Activated CD4-positive, alpha-beta T cell treated with anti-CD3 and anti-CD28 coated beads, Interleukin-2, Interleukin-4, amounts not matched to agents 100 ng/mL and 50 ng/mL, durations not matched to agents 16 hours and 8 hours (primary cell): ENCODE data around the gene TARDBP.
"Not testable (repeated sequence)": the region's sequence is repeated elsewhere in the genome, so short reads cannot be mapped to it uniquely, and the experiment has no call there.

ENCODE experiments used
- DNase-seq: peaks from one replicate; pipeline ENCODE4 v3.0.0-alpha.2; 2020; ENCODE audit warnings: low spot score

TARDBP gene

DNA sequence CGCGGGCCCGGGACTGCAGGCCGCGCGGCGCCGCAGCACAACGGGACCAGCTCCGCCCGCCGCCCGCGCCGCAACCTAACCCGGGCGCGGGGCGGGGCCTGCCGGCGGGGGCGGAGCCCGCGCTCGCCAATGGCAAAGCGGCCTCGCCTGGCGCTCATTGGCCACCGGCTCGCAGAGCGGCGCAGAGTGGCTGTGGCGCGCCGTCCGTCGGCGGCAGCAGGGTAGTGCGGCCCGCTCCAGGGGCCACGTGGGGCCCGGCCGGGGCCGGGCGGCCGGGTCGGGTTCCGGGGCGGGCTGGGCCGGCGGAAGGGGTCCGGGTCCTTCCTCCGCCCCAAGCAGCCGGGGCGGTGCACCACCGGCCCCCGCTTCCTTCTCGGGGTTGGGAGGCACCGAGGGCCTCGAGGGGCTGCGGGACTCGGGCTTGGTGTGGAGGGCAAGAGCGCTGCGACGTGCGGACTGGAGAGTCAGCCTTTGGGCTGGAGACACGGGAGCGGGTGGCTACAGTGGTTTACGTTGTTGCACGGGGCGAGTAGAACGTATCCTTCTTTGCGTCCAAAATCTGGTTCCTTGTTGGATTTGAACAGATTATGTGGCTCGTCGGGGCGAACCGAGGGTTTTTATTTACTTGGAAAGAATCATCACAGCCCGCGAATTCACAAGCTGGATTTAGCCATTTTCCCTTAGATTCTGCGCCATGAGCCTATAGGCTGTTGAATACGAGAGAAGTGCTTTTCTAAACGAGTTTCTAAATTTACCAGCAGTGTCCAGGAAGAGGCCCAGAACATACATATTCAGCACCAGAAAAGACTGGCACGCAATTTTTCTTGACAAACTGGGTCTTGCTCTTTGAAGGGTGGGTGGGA is 47.7 kb downstream of the TARDBP start, which contains the start of gene SRM:
TSS of gene SRM (minus strand) at position 51 of the 863 bp plus-strand sequence. CDS start 75 bp downstream, outside the sequence.
- peak; percentile 94 for DNase-seq

DNA sequence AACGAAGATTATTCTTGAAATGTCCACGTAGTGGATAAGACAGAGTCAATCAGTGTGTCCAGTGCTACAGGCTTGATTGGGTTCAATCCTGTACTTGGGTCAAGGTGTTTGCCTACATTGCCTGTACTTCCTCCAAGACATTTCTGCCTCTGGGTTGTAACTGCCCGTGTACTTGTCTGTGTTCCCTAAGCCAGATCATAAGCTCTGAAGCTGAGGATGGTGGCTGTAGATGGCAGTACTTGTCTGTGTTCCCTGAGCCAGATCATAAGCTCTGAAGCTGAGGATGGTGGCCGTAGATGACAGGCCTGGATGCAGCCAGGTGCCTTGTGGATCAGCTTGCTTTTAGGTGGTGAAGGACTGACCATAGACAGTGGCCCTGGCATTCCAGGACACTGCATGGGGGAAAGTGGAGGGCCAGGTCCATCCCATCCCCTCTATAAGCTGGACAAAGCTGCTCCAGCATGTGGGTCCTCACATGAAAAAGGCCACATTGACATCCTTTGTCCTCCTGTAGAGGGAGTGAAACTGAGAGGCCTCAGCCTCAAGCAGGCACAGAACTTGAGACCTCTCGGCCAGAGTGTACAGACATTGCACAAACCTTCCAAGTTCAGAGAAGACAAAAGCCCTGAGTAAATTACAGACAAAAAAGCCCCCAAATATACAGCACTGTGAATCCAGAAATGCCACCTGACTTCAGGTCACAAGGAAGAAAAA is 49.4 kb downstream of the TARDBP start:
- no peak for DNase-seq

DNA sequence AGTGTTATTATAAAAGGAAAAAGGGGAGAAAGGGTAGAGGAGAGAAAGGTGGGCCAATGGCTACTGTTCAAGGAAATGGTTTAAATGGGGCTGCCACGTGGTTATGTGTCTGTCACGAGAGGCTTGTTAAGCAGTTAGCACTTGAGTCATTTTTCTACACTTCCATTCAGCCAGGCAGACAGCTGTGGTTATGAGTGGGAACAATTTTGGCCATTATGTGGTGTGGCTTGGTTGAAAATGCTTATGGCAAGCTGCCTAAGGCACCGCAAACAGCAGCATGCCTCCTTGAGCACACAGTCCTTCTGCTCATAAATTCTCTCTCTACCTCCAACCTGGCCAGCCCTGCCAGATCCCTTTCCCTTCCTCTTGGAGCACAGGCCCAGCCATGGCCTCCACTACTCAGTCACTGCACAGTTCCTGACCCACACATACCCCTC is 50.5 kb downstream of the TARDBP start:
- peak; percentile 86 for DNase-seq

DNA sequence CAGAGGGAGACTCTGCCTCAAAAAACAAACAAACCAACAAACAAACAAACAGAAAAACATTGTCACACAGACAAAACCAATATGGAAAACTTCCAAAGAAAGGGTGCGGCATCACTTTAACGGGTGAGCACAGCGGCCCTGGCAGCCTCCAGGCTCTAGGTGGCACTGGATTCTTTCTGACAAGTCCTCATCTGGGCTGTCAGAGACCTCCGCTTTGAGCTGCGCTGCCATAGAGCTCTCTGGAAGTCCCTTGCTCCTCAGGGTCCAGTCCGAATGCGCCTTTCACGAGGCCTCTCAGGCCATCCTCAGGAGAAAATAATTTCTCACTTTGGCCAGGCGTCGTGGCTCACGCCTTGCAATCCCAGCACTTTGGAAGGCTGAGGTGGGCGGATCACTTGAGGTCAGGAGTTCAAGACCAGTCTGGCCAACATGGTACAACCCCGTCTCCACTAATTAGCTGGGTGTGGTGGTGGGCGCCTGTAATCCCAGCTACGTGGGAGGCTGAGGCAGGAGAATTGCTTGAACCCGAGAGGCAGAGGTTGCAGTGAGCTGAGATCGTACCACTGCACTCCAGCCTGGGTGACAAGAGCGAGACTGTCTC is 51.6 kb downstream of the TARDBP start:
- not testable (repeated sequence) for DNase-seq

DNA sequence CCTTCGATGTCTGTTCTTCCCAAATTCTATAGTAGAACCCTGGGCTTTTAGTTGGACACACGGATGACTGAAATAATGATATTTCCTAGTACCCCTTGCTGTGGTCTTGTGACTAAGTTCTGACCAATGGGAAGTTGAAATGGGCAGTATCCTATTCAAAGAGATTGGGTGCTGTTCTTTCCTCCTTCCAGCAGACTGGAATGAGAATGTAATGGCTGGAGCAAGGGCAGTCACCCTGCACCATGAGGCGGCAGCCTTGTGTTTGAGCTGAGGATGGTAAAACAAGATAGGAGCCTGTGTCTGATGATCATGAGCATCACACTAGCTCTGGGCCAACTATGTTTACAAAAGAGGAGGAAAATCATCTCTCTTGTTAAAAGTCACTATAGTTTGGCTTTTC is 52.5 kb downstream of the TARDBP start:
- DNase-seq: no peak

DNA sequence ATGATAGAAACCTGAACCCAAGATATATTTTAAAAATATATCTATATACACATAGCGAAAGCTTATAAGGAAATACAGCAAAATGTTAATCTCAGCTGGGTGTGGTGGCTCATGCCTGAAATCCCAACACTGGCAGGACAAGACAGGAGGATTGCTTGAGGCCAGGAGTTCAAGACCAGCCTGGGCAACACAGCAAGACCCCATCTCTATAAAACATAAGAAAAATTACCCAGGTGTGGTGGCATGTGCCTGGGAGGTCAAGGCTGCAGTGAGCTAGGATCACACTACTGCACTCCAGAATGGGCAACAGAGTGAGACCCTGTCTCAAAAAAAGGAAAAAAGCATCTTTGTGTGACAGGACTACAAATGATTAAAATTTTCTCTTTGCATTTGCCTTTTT is 53.3 kb downstream of the TARDBP start:
- DNase-seq: no peak

DNA sequence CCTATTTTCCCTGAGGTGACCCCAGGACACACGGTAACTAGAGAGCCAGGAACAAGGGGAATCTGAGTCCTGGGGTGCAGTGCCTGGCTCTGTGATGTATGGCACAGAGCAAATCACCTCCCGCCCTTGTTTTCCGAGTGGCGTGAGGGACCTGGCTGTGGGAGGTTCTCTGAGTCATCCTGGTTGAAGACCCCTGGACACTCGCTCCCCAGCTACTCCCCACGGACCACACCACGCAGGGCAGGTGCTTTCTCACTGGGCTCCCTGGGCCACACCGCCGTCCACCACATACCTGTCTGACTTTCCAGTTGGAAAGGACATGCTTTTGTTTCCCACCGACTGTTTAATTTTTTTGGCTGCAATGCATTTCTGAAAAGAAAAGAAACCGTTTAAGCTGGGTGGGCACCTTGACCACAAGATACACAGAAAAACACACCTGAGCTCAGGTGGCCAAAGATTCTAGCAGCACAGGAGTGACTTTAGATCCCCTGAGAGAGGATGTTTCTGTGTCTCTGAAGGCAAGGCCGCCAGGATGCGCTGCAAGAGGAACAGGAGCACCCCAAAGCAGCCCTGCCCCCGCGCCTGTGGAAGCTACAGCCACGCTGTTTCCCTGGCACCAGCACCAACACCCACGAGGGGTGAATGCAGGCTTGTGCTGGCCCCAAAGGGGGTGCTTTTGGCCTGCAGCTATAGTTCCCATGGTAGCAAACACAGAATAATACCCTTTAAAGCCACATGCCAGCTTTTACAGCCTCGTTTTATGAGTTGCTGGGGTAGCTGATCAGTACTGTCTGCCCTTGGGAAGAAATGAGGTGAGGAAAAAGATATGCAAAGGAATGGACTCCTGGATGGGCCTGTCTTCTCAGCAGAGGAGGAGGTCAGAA is 55.5 kb downstream of the TARDBP start:
- no peak for DNase-seq

DNA sequence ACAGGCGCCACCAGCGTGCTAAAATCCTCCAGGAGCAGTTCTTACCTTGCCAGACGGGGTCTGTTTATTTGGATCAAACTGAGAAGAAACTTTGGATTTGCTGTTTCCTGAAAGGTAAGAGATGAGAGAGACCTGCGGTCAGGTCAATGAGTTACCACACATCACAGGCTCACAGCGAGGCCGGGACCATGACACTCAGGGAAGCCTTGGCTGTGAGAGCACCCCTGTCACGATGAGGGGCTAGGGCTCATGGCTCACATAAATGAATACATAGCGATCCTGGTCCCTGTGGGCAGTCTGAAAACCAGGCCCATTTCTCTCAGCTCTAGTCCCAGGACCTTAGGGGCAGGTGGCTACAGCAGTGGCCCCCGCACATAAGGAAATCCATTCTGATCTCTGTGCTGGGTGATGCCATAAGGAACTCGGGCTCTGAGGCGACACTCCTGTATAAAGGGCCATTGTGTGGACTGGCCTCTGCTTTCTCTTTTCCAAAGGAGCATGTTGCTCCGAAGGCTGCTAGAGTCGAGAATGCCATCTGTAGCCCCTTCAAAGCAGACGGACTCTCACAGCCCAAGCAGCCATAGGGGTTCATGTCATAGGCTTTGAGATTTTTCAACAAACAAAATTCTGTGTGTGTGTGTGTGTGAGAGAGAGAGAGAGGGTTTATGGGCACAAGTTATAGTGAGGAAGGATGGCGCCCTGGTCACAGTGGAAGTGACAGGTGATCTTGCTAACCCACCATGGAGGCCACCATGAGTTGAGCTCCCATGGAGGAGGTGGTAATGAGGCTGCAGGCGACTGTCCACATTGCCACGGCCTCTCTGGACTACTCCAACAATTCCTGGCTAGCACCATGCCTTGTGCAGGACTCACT is 56.4 kb downstream of the TARDBP start:
- no peak for DNase-seq

DNA sequence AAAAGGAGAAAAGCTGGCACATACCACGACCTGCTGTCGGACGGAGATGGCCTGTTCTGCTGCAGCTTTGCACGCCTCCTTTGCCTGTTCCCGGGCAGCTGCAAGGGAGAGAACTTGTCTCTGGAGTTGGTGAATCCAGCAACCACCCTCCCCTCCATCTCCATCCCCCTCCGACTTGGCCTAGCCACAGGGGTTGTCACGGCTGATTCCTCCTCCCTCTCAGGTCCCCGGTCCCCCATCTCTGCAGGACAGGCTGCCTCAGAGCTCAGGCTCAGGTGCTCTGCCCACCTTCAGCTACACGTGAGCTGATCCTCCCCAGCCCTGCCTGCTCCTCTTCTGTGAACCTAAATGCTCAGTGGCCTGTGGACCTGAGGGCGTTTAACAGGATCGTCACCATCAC is 58.4 kb downstream of the TARDBP start:
- no peak for DNase-seq

DNA sequence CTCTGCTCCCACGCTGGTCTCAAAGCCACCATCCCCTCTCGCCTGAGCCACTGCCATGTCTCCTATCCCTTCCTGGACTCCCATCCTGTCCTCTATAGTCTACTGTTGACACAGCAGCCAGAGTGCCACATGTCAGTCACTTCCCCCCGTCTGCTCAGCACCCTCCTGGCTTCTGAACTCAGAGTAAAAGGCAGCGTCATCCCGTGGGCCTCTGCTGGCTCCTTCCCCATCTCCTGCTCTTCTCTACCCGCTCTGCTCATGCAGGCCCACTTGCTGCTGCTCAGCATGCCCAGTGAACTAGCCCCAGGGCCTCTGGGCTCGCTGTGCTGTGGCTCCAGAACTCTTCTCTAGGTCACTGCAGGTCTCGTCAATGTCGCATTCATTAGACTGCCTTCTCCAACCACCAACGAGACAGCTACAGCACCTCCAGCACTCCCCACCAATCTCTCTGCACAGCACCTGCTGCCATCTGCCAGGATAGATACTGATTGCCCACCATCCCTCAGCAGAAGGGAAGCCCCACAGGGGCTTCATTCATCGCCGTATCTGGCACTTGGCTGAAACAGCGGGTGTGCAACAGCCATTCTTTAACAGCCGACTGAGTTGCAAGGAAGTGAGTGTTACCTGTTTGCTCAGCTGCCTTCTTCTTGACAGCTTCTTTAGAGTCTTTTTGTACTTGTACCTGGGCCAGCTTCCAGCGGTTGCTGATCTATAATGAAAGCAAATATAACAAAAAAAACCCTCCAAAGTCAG is 59.2 kb downstream of the TARDBP start:
- DNase-seq: no peak

DNA sequence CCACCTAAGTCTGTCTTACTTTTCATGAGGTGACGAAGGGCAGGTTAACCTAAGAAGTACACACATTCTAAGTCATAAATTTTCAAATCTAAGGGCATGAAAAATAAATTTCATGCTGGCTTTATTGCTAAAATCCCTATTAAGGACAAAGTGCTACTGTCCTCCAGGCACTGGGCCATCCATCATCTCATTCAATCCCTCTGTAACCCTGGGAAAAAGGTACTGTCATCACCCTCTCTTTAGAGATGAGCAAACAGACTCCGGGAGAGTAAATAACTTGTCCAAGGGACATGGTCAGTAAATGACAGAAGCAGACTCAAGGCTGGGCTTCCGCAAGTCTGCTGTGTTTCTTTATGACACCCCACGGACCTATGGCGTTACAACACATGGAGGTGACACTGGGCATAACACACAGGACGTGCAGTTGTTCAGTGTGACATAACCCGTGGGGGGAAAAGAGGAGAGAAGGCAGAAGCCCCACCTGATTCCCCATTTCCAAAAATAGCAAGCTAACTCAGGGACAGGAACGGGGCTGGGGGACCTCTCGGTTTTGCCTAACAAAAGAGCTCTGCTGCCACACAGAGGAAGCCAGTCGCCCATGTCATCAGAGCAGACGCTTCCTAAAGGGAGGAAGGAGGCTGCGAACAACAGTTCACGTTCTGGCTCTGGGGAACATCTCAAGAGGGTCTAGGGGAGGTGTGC is 59.9 kb downstream of the TARDBP start:
- no peak for DNase-seq

DNA sequence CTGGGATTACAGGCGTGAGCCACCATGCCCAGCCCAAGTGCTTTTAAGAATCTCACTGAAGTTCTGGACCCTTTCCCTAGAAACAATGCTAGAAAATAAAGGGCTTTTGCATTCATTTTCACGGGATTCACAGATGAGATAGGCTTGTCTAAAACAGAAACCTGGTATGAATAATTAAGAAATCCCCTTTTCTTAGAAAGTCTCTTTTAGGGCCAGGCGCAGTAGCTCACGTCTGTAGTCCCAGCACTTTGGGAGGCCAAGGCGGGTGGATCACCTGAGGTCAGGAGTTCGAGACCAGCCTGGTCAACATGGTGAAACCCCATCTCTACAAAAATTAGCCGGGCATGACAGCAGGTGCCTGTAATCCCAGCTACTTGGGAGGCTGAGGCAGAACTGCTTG is 60.9 kb downstream of the TARDBP start:
- peak; percentile 36 for DNase-seq
